NCI-H82 (cell line): ENCODE measurements around the gene PLCG1.

Source experiments
- DNase-seq: peaks from one replicate; lab custom pipeline; 2025; lab: John Stamatoyannopoulos, UW

Gene PLCG1

DNA sequence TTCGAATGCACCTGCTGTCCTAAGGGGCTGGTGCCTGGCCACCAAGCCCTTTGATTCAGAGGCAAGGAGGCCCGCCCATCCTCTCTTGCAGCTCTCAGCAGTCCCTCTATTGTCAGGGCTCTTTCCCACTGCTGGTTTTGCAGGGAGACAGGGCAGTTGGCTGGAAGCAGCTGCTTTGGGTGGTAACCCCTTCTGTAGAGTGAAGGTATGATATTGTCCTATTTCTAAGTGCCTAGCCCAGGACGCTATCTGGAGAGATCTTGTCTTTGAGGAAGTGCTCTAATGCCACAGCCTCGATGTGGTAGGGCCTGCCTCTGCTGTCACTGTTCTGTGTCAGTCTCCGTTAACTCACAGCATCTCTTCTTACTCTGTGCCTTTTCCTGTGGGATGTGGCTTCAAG lies 5.6 kb downstream of the PLCG1 start:
- no peak for DNase-seq

DNA sequence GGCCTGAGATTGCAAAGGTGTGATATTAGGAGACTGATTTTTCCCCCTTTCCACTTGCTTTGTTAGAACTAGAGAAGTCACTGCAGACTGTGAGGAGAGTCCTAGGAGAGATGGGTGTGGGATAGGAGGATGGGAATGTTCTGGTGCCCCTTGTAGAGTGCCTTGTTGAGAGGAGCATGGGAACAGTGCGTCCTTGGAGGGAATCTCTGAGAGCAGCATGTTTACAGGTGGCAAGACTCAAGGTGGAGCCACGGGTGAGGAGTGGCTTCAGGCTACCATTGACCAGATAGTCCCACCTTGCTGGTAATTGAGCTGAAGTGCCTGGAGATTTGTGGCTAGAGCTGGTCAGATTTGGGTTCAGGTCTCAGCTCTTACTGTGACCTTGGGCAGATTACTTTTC lies 6.0 kb downstream of the PLCG1 start:
- no peak for DNase-seq

DNA sequence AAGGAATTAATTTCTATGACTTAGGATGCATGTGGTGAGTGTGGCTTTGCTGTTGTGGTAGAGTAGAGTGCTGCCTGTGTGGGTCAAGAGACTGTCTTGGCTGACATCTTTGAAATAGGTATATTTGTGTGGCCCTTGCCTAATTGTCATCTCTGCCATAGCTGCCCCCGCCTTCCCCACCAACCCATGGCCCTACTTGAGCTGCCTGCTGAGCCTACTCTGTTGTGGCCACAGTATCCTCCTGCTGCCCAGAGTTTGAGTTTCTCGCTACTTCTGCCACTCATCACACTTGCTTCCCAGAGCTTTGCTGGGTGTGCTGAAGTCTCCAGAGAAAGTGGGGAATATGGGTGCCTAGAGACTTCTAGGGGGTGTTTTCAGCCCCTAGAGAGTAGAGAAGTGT lies 8.0 kb downstream of the PLCG1 start:
- DNase-seq, result no peak

GRCh38 chr20:41145821-41146620 lies 8.7 kb downstream of the PLCG1 start:
- no peak for DNase-seq

DNA sequence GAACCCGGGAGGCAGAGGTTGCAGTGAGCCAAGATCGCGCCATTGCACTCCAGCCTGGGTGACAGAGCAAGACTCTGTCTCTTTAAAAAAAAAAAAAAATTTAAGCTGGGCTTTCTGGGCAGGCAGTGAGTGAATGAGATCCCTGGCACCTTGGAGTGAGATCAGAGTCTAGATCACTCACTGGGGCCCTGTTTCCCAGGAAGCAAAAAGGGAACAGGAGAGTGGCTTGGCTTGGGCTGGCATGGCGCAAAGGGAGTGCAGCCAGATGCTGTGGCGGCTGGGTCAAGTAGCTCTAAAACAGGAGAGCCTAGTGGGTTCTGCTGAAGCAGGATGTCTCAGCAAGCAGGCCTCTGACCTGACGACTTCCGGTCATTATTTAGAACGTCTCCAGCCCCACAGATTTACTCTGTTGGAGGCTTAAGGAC lies 10.4 kb downstream of the PLCG1 start:
- no peak for DNase-seq

DNA sequence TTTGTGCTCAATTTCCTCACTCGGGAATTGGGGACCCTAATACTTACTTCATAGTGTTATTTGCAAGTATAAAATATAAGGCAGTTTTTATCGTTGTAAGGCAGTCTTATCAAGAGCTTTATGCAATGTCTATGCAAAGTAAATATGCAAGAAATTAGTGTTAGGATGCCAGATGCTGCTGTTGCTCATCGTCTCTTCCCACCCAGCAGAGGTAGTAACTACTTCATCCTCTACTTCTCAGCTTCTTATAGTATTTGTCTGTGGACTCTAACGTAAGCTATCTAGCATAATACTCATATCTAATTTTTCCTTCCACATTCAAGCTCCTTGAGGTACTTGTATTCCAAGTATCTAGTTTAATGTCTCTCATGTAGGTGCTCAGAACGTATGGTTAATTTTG lies 11.6 kb downstream of the PLCG1 start:
- DNase-seq, result no peak

GRCh38 chr20:41150664-41151063 lies 13.3 kb downstream of the PLCG1 start:
- no peak for DNase-seq

DNA sequence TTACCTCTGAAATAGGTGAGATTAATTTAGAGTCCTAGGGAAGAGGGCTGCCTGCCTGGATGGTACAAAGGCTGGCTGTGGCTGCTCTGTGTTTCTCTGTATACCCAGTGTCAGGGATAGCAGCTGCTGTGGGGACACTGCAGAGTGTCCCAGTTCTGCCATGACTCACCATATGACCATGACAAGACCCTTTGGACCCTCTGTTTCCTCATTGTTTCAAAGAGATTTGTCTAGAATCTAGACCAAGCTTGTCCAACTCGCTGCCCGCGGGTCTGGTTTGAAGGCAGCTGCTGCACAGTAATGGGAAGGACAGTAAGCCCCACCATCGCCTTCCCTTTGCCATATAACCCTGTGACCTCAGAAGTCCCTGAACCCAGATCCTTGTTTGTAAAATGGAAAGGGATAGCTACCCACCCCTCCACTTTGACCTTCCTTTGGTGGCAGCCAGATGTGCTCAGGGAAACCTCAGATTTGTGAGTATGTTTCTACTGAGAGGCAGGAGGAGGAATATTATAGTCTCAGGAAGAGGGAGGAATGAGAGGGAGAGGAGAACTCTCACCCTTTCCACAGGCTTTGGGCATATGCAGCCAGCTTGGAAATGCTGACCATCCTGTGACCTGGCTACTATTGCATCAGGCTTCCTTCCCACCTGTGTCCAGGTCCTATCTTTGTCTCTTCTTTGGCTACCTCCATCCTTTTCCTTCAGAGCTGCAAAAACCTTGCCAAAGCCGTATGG lies 14.0 kb downstream of the PLCG1 start:
- no peak for DNase-seq

DNA sequence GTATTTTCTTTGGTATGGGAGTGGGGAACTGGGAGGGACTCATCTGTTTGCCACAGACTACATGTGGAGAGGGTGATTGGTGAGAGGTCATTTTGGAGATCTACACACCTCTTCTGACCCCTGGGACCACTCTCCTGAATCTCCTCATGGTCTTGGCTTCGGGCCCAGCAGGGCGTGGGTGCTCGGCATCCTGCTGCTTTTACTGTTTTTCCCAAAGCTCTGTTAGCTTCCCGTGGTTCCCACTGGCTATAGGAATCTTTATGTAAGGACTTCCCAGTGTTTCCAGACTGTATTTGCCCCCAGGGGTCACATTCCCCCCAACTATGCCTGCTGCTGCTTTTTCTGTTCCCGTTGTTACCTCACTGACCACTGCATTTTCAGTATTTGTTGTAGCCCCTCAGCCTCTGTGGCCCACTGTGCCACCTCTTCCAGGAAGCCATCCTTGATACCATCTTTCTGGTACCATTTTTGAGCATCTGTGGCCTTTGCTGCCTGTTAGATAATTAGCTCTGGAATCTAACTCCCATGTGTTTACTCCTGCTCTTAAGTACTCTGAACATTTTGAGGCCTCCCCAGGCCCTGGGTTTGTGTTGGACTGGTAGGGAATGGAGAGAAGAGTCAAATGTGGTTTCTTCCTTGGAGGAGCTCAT lies 14.9 kb downstream of the PLCG1 start:
- no peak for DNase-seq

- no peak for DNase-seq
Observed at GRCh38 chr20:41154436-41155176, 17.3 kb downstream of the PLCG1 start.

- DNase-seq, result no peak
Observed at GRCh38 chr20:41155261-41155660, 17.9 kb downstream of the PLCG1 start.

DNA sequence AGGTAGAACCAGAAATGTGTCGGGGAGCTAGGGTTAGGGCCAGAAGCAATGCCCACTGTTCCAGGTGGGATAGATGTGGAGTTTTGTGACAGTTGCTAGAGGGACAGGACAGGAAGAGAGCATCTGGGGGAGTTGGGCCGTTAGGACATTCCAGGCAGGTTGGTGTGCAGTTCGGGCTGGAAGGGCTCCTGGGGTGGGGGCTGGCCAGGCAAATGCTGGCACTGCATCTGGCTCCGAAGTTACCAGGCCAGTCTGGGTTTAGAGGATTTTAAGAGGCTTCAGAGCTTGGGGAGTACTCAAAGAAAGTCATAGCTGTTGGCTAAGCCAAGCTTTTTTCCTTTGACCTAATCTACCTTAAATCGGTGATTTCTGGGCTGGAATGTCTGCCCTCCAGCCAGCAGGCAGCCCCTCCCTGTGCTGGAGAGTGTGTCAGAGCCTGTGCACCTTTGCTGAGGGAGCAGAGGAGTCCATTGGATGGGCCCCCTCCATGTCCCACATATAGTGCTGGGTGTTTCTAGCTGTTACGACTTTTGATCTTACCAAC lies 20.8 kb downstream of the PLCG1 start:
- no peak for DNase-seq

DNA sequence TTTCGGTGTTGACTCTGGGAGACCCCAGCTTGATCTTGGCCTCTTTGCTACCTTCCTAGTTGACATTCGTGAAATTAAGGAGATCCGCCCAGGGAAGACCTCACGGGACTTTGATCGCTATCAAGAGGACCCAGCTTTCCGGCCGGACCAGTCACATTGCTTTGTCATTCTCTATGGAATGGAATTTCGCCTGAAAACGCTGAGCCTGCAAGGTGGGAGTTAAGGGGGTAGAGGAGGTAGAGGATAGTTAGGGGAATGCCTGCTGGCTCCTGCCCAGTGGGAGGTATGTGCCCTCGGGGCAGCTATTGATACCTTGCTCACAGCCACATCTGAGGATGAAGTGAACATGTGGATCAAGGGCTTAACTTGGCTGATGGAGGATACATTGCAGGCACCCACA lies 22.2 kb downstream of the PLCG1 start:
- DNase-seq, result no peak

DNA sequence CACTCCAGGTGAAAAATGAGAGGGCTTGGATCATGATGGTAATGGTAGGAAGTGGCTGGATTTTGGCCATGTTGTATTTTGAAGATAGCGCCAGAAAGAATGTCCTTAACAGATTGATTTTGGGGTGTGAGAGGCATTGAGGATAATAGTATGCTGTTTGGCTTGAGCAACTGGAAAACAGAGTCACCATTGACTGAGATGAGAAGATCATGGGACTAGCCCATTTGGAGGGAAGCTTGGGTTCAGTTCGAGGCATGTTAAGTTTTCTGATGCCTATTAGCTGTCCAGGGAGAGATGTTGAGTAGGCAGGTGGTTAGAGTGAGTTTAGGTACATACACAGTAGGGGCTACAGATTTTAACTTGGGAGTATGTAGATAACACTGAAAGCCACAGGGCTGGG lies 23.3 kb downstream of the PLCG1 start:
- no peak for DNase-seq

- no peak for DNase-seq
Observed at GRCh38 chr20:41161886-41162285, 24.5 kb downstream of the PLCG1 start.

- no peak for DNase-seq
Observed at GRCh38 chr20:41162396-41162795, 25.1 kb downstream of the PLCG1 start.

- DNase-seq, result no peak
Observed at GRCh38 chr20:41163821-41164220, 26.5 kb downstream of the PLCG1 start.

DNA sequence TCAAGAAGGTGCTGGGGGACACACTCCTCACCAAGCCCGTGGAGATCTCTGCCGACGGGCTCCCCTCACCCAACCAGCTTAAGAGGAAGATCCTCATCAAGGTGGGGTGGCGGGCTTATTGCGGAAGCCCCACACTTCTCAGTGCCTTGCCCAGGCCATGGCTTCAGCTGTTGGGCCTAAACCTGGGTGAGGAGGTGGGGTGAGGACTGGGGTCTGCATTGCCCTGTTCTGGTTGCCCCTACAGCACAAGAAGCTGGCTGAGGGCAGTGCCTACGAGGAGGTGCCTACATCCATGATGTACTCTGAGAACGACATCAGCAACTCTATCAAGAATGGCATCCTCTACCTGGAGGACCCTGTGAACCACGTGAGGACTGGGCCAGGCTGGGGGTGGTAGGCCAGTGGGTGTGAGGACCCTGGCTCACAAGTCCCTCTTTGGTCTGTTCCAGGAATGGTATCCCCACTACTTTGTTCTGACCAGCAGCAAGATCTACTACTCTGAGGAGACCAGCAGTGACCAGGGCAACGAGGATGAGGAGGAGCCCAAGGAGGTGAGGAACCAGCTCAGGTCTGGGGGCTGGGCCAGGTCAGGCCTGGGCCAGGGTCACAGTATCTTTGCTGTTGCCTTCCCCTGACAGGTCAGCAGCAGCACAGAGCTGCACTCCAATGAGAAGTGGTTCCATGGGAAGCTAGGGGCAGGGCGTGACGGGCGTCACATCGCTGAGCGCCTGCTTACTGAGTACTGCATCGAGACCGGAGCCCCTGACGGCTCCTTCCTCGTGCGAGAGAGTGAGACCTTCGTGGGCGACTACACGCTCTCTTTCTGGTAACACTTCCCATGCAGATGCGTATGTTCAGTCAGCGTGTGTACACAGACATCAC lies 27.9 kb downstream of the PLCG1 start:
- DNase-seq, result no peak

- no peak for DNase-seq
Observed at GRCh38 chr20:41166201-41167117, 29.1 kb downstream of the PLCG1 start.

- DNase-seq, result no peak
Observed at GRCh38 chr20:41167118-41167470, 29.8 kb downstream of the PLCG1 start.
